GOT3 (cell line): ENCODE measurements around the gene ZNF609.

ENCODE experiments used
- DNase-seq: peaks from one replicate; lab custom pipeline; 2025; ENCODE audit warnings: mixed read lengths; lab: John Stamatoyannopoulos, UW

ZNF609 gene

DNA sequence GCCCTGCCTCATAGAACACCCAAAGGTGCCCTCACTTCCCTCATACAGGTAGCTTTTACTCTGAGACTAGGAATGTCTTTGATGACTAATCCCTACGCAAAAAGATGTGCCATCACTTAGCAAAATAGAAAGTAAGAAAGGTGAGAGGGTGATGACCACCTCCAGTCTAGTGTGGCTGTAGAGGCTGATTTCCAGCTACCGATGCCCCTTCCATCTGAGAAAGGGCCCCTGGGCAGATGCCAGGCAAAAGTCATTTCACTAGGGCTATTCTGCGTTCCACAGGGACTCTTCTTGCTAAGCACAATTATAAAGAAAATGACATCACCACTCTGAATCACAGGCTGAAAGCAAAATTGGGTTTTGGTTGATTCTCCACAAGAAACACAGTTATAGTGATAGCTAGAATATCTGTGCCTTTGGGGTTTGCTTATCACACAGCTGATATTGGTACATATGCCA lies 237.6 kb downstream of the ZNF609 start:
- no peak for DNase-seq

DNA sequence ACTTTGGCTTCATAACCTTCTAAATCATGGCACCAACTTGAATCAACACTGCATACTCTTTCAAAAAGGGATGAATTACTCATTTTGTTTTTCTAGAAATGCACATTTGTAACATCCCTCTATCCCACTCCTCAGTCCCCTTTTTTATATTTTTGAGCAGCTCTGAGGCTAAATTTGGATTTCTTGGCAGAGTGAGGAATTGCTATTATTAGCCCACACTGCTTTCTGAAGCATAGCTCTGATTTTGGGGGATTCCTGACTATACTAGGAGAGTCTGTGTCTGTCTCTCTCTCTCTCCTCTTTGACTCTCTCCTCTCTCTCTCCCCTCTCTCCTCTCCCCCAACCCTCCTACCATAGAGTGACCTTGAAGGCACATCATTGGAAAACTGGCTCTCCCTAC lies 238.4 kb downstream of the ZNF609 start:
- no peak for DNase-seq

DNA sequence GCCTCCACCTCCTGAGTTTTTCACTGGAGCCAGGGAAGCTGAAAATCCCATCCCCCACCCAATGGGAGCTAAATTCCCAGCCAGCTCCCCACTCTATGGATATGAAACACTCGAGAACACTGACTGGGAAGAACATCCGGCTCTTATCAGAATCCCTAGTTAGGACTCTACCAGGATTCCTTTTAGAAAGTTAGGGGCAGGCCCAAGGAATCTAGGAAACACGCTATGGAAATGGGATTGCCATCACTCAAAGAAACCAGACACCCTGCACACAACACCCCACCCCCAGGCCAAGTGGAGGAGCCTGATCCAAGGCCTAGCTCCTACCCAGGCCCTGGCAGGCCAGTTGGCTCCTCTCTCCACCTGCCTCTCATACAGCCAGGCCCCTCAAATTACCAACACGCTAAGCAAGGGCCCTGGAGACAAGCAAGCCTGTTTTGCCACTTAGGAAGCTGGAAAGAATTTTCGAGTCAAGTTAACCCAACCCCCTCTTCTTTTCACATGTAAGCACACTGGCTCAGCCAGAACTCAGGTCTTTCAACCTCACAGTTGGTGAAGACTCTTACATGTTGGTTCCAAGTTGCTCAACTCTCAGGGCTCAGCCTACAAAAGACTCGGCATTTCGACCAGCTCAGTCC lies 239.5 kb downstream of the ZNF609 start:
- no peak for DNase-seq

DNA sequence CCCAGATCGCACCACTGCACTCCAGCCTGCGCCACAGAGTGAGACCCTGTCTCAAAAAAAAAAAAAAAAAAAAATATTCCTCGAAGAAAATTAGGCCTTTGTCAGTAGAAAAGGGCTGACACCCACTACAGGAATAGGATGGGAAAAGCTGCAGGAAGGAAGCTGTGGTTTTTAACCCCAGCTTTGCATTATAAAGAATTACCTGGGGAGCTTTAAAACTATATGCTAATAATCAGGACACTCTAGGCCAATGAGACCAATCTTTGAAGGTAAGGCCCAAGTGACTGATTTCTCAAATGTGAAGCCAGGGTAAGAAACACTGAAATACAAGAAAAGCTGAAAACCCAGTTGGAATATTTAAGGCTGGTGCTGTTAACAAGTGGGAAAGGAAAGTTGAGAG lies 240.7 kb downstream of the ZNF609 start:
- no peak for DNase-seq

DNA sequence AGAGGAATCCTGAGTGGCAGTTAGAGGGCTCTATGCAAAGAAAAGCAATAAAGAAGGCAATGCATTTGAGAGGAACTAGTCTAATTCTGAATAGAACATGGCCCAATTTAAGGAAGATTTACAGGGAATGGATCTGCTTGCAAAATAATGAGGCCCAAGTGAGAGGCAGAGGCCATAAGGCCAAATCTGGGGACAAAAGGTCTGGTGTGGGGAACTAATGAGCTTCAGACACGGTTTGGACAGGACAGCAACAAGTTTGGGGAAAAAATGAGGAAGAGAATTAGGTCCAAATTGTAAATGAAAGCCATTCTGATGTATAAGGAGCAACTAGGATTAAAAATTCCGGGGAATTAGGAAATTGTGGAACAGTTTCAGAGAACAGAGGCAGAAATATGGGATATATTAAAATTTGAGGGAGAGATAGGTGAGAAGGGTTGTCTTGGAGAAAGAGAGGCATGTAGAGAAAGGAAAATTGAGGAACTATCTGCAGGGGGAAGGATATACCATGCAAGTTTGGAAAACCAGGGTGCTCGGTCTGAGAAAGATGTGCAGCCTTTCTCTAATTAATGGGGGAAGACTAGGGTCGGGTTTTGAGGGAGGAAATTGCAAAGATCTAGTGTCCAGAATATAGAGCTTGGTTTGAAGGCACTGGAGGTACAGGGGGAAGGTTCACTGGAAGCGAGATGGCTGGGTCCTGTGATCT lies 241.3 kb downstream of the ZNF609 start:
- no peak for DNase-seq

DNA sequence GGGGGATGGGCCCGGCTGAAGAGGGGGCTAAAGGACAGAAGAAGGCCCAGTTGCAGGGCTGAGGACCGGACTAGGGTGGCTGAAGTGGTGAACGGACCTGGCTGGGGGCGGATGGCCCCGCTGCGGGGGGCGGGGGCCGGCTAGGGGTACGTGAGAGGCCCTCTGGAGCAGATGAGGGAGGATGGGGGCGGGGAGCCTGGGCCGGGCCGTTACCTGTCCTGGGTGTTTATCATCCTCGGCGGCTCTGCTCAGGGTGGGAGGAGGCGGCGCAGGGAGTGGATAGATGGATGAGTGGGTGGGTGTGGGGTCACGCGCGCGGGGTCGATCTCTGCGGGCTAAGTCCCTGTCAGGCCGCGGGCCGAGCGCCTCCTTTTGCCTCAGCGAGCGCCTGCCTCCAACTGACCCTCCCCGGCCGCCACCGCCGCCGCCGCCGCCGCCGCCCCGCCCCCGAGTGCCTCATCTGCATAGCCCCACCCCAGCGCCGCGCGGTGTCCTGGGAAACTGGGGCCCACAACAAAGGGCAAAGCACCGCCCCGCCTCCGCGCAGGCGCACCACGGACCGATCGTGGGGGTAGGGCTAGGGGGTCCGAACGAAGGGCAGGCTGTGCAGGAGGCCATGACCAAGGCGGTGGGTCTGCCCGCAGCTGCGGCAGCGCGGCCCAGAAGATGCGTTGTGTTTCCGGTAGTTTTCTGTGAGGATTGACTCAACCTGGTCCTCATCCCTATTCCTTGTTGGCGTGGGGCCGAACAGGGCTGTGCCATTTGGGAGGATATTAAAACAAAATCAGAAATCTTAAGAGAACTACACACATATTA lies 242.6 kb downstream of the ZNF609 start:
- peak; percentile 72 for DNase-seq

DNA sequence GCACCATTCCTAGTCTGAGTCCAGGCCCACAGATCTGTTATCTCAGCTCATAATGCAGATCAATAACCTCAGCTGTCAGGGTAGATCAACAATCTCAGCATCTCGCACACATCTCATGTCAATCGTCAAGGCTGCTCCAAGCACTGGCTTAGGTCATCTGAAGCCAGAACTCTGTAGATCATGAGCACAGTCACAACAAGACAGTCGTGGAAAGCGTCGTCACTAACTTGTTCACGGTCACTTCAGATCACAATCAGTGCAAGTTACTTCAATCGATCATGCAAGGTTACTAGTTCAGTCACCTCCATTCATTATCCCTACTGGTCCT lies 243.2 kb downstream of the ZNF609 start:
- DNase-seq, result no peak

DNA sequence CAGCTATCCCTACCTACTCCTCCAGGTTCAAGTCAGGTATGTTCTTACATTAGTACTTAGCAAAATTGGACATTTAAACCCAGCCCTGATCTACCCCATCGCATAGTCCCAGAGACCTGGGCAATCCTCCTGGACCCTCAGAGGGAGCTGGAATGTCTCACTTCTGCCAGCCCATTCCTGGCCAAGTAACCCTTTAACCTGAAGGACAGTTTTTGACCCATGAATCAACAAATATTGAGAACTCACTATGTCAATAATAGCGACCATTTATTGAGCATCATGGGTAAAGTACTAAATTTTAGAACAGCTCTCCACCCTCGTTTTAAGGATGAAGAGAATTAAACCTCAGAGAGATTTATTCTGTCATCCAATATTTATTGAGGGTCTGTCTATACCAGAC lies 244.6 kb downstream of the ZNF609 start:
- DNase-seq, result no peak

DNA sequence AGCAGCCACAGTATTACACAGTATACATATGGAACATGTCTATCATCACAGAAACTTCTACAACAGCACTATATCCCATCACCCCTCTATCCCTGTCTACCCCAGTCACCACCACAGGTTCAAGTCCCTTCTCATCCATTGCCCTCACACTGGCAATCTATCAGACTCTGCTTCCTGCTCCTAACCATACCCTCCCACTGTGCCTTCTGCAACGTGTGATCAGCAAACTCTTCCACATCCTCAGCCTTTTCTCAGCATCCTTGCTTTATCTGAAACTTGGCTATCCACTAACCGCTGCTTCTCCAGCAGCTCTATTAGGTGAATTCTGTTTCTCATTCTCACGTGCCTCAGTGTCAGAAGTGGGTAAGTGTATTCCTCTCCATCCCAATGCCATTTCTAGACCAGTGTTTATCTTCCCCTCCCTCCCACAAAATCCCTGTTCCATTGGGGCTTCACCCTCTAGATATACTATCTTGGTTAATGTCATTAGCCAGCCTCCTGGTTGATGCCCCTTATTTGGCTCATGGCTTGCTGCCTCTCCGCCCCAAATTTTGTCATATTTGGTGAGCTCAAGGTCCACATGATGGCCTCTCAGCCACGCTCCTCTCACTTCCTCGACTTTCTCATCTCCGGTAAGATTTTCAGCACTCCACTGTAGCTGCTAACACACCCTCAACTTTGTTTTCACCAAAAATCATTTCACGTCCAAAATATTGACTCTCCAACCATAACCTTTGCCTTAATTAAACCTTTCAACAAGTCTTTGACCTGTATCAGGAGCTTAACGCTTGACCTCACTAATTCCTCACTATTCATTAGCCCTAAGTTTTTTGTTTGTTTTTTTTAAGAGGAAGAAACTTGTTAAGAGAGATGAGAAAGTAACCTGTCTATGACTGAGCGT lies 245.9 kb downstream of the ZNF609 start:
- no peak for DNase-seq

DNA sequence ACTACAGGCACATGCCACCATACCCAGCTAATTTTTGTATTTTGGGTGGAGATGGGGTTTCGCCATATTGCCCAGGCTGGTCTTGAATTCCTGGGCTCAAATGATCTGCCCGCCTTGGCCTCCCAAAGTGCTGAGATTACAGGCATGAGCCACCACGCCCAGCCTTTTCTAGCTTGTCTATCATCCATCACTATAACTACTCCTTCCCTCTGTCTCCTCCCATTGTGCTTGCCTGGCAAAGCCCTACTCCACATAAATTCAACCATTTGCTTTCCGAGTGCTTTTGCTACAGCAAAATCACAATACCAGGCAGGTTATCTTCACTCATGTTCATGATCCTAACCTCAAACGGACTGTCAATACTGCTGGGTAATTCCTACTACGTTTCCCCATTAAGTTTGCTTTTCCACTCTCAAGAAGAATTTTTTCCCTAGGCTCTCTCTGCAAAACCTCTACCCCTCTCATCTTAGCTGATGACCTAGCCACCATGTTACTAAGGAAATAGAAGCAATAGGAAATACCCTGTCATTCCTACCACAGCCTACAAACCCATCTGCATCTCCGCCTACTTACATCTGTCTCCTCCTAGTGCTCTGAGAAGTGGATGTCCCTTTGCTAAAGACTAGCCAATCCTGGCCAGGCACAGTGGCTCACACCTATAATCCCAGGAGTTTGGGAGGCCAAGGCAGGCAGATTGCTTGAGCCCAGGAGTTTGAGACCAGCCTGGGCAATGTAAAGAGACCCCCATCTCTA lies 250.5 kb downstream of the ZNF609 start:
- no peak for DNase-seq

DNA sequence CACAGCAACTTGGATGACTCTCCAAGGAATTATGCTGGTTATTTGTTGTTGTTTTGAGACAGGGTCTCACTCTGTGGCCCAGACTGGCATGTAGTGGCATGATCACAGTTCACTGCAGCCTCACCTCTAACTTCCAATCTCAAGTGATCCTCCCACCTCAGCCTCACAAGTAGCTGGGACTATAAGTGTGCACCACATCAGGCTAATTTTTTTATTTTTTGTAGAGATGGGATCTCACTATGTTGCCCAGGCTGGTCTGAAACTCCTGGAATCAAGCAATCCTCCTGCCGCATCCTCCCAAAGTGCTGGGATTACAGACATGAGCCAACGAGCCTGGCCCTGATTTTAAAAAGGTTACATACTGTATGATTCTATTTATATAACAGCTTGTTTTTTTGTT lies 252.0 kb downstream of the ZNF609 start:
- DNase-seq, result no peak

DNA sequence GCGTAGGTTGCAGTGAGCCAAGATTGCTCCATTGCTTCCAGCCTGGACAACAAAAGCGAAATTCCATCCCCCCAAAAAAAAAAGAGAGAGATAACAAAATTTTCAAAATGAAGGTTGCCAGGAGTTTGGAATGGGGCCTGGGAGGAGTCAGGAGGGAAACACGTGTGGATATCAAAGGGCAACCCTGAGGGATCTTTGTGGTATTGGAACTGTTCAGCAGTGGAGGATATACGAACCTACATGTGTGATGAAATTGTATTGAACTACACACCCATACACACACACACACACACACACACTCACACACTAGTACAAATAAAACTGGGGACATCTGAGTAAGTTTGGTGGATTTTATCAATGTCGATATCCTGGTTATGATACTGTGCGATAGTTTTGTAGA lies 253.2 kb downstream of the ZNF609 start:
- DNase-seq, result no peak

DNA sequence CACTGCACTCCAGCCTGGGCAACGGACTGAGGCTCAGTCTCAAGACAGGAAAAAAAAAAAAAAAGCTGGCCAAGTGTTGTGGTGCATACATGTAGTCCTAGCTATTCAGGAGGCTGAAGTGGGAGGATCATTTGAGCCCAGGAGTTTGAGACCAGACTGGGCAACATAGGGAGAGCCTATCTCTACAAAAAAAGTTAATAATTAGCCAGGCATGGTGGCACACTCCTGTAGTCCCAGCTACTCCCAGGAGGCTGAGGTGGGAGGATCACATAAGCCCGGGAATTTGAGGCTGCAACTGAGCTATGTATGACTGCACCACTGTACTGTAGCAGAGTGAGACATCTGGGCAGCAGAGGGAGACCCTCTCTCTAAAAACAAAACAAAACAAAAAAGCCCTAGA lies 256.1 kb downstream of the ZNF609 start:
- no peak for DNase-seq

DNA sequence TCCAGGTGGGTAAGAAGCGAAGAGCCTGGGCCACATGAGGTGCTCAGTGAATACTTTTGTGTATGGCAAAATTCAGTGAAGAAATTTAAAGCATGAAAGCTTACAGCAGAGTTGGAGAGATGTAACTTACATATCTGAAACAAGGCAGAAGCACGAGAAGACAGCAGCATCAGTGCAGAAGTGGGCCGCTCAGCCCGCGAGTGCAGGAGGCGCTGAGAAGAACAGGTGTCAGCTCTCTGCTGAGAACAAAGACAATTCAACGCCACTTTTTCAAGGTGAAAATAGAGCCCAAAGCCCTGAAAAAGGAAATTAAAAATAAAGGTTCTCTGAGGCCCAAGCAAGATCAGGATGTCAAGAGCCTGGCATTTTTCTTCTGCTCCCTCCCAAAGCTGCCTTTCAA lies 256.8 kb downstream of the ZNF609 start:
- no peak for DNase-seq

DNA sequence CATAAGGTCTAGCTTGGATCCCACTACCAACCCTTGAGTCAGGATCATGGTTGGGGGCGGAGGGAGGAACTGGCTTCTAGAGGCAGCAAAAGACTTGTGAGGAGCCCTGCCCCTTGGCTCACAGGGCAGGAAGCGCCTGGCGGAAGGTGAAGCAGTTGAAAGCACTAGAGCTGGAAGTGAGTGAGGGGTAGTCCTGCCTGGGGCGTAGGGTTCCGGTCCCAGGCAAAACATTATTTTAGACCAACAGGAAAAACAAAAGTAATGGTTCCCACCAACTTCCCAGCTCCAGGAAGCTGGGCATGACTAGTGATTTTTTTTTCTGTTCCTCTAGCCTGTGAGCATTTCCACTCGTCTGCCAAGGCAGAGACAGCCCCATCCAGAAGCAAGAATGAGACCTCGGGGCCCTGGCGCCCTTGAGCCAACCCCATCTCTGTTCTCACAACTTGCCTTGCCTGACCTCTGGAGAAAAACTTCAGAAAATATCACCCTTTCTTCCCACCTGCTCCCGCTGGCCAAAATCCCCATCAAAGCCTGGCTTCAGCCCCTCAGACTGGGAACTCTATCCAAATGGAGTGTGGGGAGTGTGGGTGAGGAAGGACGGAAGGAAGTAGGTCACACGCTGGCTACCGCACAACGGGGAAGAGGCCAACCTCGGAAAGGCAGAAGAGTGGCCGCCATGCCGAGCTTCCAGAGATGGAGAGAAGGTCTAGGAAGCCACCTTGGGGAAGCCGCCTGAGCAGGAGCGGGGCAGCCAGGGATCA lies 257.5 kb downstream of the ZNF609 start:
- DNase-seq, result no peak

DNA sequence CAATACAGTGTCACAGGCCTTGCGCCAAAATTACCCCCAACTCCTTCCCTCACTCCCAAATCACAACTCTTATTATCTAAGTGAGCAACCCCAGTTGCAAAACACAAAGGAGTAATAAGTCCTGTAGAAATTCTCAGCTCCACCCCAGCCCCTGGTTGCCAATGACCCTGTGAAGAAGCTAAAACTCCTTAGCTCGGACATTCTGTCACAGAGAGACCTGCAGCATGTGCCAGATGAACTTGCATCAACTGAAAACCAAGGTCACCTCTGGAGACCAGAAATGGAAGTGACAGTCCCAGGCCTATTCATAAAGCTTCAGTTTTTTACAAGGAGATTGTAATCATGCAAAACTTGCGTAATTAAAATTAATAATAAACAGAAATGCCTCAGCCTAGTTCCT lies 259.8 kb downstream of the ZNF609 start:
- DNase-seq, result no peak

DNA sequence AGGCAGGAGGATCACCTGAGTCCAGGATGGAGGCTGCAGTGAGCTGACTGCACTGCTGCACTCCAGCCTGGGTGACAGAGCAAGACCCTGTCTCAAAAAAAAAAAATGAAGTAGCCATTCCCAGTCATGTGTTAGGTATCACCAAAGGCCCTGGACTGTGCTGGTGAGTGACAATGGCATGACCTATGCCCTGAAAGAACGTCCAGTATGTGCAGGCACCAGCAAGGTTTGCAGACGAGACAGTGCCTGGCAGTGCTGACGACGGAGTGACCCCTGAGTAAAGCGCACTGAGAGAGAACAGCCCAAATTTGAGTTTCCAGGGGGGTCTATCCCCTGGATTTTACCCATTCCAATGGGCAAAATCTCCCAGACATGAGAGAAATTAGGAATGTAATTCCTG lies 269.8 kb downstream of the ZNF609 start:
- DNase-seq, result no peak

DNA sequence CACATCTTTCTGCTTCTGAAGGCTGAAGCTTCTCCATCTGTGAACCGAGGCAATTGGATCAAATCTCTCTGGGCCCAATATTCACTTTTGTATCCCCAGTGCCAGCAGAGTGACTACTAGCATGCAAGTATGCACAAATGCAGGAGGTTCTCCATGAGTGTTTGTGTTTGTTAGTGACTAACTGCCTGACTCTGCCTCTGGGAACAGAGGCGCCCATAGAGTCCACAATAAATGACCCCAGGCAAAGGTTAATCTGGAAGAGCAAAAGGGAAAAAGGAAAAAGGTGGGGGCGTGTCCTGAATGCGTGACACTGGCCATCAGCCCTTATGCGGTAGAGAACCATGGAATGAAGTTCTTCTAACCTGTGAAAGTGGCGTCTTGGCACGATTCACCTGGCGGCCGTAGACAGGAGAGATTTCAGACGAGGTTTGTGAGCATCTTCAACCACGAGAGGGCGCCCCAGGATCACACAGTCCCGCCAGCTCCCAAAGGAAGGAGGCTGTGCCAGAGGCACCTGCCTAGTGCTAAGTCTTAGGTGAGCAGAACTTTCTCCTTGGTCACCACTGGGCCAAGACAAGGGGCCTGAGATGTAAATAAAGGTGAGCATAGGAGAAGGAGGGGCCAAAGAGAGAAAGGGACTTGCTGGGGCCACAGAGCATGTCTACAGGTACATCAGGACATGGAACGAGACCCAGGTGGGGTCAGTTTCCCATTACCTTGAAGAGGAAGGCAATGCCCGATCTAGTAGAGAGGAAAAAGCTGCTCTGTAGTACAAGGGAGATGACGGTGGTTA lies 270.8 kb downstream of the ZNF609 start:
- DNase-seq, result no peak

DNA sequence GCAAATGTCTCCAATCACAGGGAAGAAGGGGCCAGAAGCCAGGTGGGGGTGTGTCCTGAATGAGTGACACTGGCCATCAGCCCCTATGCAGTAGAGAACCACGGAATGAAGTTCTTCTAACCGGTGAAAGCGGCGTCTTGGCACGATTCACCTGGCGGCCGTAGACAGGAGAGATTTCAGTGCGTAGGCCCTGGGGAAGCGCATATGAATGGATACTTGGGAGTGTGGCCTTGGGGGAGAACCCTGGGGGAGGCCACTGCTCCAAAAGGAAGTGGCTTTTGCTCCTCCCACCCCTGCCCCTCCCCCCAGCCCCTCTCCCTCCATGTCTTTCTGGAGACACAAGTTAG lies 271.4 kb downstream of the ZNF609 start:
- no peak for DNase-seq
